ENCODE data around the gene KIRREL3.

Gene KIRREL3

DNA sequence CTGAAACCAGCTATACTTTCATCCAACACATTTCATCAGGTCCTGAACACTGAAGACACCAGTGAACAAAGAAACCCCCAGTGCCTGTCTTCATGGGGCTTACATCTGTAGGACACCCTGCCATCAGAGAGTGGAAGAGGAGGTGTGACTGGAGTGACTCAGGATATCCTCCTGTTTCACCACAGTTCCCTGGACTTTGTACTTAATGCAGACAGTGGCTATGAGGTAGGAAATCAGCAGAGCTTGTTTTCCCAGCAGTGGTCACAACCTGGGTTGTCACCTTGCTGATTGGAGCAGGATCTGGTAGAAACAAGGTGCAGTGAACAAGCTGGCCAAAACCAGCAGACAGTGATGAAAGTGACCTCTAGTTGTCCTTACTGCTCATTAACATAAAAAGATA lies 128.8 kb downstream of the KIRREL3 start:
- Histone ChIP-seq H3K9me3 (ENCODE audit: control insufficient read depth, insufficient read depth, low read length) (peaks cover 6% of the 10 kb centered on the region; the same call in 1 of the 2 replicates), H3K36me3 (ENCODE audit: control insufficient read depth, insufficient read depth, low read length) (no peaks in the 10 kb centered on the region), H3K27ac (ENCODE audit: low read depth, low read length) (no peak overlapping the region)

DNA sequence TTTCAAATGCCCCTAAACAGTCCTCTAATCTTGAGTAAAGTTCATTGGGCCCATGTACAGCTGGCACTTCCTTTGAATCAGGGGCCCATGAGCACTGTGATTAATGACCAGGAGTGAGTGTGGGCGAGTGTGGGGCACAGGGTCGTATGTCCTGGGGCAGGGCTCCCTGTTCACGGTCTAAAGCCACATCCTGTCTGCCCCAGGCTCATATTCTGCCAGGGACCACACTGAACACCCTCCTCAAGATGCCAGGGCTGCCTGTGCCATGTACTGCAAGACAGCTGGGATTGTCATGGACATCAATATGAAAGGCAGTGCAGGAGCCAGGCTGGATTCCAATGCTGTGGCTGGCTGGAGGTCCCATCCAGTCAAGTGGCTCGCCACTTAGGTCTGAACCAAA lies 130.5 kb downstream of the KIRREL3 start:
- H3K27me3 ChIP-seq (ENCODE audit: control insufficient read depth, insufficient read depth, low read length), result no peaks in the 10 kb centered on the region
- no peaks in the 10 kb centered on the region for H3K36me3 ChIP-seq (ENCODE audit: control insufficient read depth, insufficient read depth, low read length)
- H3K4me1 ChIP-seq (ENCODE audit: control insufficient read depth, insufficient read depth, low read length), result no peaks in the 10 kb centered on the region
- no peak overlapping the region for H3K27ac ChIP-seq (ENCODE audit: low read depth, low read length)
- no peak overlapping the region for H3K9ac ChIP-seq (ENCODE audit: low read depth, low read length)
- H3K4me3 ChIP-seq (ENCODE audit: low read depth, low read length), result no peak overlapping the region
- H3K9me3 ChIP-seq (ENCODE audit: control insufficient read depth, insufficient read depth, low read length), result peaks cover 6% of the 10 kb centered on the region; the same call in 1 of the 2 replicates

More for the DNA sequence above, 128.8 kb downstream of the KIRREL3 start:
- Histone ChIP-seq H3K4me3 (ENCODE audit: low read depth, low read length) (no peak overlapping the region), H3K4me1 (ENCODE audit: control insufficient read depth, insufficient read depth, low read length) (no peaks in the 10 kb centered on the region), H3K27me3 (ENCODE audit: control insufficient read depth, insufficient read depth, low read length) (no peaks in the 10 kb centered on the region), H3K9ac (ENCODE audit: low read depth, low read length) (no peak overlapping the region)

DNA sequence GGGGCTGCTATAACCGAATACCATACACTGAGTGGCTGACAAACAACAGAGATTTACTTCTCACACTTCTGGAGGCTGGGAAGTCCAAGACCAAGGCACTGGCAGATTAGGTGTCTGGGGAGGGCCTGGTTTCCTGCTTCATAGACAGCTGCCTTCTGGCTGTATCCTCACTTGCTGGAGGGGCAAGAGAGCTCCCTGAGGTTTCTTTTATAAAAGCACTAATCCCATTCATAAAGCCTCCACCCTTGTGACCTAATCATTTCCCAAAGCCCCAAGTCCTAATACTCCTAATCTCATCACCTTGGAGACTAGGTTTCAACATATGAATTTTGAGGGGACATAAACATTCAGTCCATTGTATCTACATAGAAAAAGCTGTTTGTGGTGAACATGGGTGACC lies 131.8 kb downstream of the KIRREL3 start:
- H3K27ac ChIP-seq (ENCODE audit: low read depth, low read length), result no peak overlapping the region
- H3K9me3 ChIP-seq (ENCODE audit: control insufficient read depth, insufficient read depth, low read length), result peaks cover 6% of the 10 kb centered on the region; the same call in 1 of the 2 replicates
- no peaks in the 10 kb centered on the region for H3K4me1 ChIP-seq (ENCODE audit: control insufficient read depth, insufficient read depth, low read length)

DNA sequence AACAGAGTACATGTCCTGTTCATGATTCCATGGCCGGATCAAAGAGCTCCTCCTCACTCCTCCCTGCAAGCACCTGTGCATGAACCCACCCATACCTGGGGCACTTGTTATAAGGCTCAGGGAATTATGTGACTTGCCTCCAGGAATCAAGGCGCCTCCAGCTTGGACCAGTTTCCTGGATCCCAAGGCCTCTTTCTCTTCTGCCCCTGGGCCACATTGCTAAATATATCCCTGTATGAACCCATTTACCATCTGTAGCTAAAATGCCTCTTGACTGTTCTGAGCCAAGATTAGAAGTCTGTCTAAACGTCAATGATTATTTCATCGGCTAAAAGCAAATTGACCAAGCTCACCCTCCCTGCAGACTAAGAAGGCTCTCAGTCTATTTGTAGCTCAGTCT lies 135.6 kb downstream of the KIRREL3 start:
- Histone ChIP-seq H3K4me3 (ENCODE audit: low read depth, low read length) (no peak overlapping the region), H3K4me1 (ENCODE audit: control insufficient read depth, insufficient read depth, low read length) (no peaks in the 10 kb centered on the region), H3K36me3 (ENCODE audit: control insufficient read depth, insufficient read depth, low read length) (no peaks in the 10 kb centered on the region), H3K9ac (ENCODE audit: low read depth, low read length) (no peak overlapping the region), H3K27ac (ENCODE audit: low read depth, low read length) (no peak overlapping the region), H3K9me3 (ENCODE audit: control insufficient read depth, insufficient read depth, low read length) (no peaks in the 10 kb centered on the region), H3K27me3 (ENCODE audit: control insufficient read depth, insufficient read depth, low read length) (no peaks in the 10 kb centered on the region)

More for the DNA sequence above, 131.8 kb downstream of the KIRREL3 start:
- Histone ChIP-seq H3K36me3 (ENCODE audit: control insufficient read depth, insufficient read depth, low read length) (no peaks in the 10 kb centered on the region), H3K27me3 (ENCODE audit: control insufficient read depth, insufficient read depth, low read length) (no peaks in the 10 kb centered on the region), H3K9ac (ENCODE audit: low read depth, low read length) (no peak overlapping the region), H3K4me3 (ENCODE audit: low read depth, low read length) (no peak overlapping the region)

DNA sequence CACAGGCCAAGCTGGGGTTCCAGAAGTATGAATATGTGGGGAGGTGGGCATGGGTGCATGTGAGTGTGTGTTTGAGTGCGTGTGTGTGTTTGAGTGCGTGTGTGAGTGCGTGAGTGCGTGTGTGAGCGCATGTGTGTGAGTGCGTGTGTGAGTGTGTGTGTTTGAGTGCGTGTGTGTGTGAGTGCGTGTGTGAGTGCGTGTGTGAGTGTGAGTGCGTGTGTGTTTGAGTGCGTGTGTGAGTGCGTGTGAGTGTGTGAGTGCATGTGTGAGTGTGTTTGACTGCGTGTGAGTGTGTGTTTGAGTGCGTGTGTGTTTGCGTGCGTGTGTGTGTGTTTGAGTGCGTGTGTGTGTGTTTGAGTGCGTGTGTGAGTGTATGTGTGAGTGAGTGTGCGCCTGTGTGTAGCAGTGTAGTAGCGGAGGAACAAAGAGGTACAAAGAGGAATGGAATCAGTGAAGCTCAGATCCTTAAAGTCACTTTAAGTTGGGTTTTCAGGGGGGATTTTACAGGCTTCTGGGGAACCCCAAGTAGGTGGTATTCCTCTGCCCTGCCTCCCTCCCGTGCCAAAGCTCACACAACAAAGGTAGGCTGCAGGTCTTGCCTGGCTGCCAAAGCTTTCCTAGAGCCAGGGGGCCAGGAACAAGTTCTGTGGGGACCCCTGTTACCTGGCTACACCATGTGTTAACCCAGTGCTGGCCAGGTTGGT lies 137.1 kb downstream of the KIRREL3 start:
- Histone ChIP-seq H3K27me3 (ENCODE audit: control insufficient read depth, insufficient read depth, low read length) (no peaks in the 10 kb centered on the region), H3K9ac (ENCODE audit: low read depth, low read length) (no peak overlapping the region), H3K4me3 (ENCODE audit: low read depth, low read length) (no peak overlapping the region), H3K4me1 (ENCODE audit: control insufficient read depth, insufficient read depth, low read length) (no peaks in the 10 kb centered on the region), H3K9me3 (ENCODE audit: control insufficient read depth, insufficient read depth, low read length) (no peaks in the 10 kb centered on the region), H3K36me3 (ENCODE audit: control insufficient read depth, insufficient read depth, low read length) (no peaks in the 10 kb centered on the region), H3K27ac (ENCODE audit: low read depth, low read length) (no peak overlapping the region)

DNA sequence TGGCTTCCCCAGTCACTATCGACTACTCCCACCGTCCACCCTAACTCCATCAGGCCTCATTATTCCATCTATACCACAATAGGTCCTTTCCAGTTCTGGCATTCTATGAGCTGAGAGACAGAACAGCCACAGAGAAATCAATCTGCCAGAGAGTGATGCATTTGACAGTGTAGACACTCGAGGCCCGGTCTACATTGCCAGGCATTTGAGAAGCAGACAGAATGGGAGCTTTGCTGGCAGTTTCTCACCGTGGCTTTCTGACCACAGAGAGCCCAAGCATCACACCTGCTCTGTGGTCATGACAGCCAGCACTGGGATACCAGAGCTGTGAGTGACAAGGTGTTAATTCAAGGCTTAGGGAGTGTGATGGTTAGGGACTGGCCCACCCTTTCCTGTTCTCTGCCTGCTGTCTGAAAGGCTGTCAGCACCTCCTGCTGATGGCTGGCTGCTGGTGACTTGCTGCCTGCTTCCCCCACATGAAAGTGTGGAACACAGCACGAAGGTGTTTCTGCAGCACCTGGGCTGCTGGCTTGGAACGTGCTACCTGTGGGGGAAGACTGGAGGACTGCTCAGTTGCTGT lies 137.8 kb downstream of the KIRREL3 start:
- H3K36me3 ChIP-seq (ENCODE audit: control insufficient read depth, insufficient read depth, low read length), result no peaks in the 10 kb centered on the region
- no peaks in the 10 kb centered on the region for H3K27me3 ChIP-seq (ENCODE audit: control insufficient read depth, insufficient read depth, low read length)
- H3K4me1 ChIP-seq (ENCODE audit: control insufficient read depth, insufficient read depth, low read length), result no peaks in the 10 kb centered on the region
- no peak overlapping the region for H3K4me3 ChIP-seq (ENCODE audit: low read depth, low read length)
- no peak overlapping the region for H3K9ac ChIP-seq (ENCODE audit: low read depth, low read length)
- H3K9me3 ChIP-seq (ENCODE audit: control insufficient read depth, insufficient read depth, low read length), result no peaks in the 10 kb centered on the region
- H3K27ac ChIP-seq (ENCODE audit: low read depth, low read length), result no peak overlapping the region

DNA sequence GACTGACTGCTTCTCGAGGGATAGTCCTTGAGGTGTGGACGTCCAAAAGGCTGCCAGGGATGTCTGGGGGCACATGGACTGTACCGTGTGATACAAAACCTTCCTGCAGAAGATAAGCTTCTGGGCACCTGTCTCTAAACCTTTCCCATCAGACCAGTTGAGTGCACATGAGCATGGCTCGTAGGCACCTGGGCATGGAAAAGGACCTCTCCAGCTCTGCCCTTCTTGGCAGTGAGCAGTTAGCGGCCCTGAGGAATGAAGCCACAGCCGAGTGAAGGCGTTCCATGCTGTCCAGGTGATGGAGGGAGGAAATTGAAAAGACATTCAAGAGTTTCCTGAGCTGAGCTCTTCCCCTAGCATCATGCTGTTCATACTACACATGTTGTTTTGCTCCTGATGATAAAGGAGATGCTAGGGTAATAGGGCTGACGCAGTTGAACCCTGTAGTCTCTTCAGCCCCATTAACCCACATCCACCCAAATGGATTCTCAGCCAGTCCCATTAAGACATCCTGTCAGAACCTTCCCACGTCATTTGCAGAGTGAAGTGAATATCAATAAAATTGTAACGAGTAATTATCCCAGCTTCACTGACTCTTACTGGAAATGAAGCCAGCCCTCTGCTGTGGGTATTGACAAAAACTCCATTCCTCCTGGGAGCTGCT lies 138.6 kb downstream of the KIRREL3 start:
- H3K9ac ChIP-seq (ENCODE audit: low read depth, low read length), result no peak overlapping the region
- no peaks in the 10 kb centered on the region for H3K36me3 ChIP-seq (ENCODE audit: control insufficient read depth, insufficient read depth, low read length)
- H3K27me3 ChIP-seq (ENCODE audit: control insufficient read depth, insufficient read depth, low read length), result no peaks in the 10 kb centered on the region
- H3K4me3 ChIP-seq (ENCODE audit: low read depth, low read length), result no peak overlapping the region
- no peak overlapping the region for H3K27ac ChIP-seq (ENCODE audit: low read depth, low read length)
- H3K9me3 ChIP-seq (ENCODE audit: control insufficient read depth, insufficient read depth, low read length), result no peaks in the 10 kb centered on the region
- H3K4me1 ChIP-seq (ENCODE audit: control insufficient read depth, insufficient read depth, low read length), result no peaks in the 10 kb centered on the region

DNA sequence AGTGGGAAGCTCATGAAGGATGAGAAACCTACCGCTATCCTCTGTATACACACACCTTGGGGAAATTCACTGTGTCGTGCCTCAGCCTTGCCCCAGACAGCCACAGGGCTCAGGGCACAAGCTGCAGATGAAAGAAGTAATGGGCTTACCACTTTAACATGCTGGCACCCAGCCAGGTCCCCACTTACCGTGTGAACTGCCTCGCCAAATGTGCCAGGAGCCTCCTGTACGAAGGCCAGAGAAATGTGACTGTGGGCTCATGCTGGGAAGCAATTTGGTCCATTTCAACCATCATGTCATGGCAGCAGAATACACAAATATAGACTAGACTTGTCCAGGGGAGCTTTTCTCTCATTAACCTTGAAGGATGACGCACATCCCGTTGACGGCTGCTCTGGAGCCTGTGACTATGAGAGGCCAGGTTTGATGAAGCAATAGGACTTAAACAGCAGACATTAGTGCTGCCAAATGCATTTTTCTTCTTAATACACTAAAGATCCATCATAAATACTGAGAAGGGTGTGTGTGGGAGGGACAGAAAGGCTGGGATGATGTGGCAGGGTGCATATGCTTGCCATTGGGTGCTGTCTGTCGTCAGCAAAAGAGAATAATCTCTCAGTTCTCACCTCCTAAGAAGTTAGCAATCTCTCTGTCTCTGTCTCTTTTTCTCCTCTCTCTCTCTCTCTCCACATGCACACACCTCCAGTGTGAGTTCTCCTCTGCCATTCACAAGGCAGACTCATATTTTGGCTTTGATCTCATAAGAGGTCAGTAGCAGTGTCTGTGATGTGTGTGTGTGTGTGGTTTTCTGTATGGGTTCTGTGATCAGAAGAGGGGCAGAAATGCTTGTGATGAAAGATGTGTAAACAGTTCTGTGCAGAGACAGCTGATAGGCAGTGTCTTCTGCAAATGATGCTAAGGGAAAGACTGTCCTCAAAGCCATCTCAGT lies 142.4 kb downstream of the KIRREL3 start:
- H3K36me3 ChIP-seq (ENCODE audit: control insufficient read depth, insufficient read depth, low read length), result no peaks in the 10 kb centered on the region
- no peaks in the 10 kb centered on the region for H3K27me3 ChIP-seq (ENCODE audit: control insufficient read depth, insufficient read depth, low read length)
- H3K9ac ChIP-seq (ENCODE audit: low read depth, low read length), result no peak overlapping the region
- H3K27ac ChIP-seq (ENCODE audit: low read depth, low read length), result no peak overlapping the region
- H3K4me1 ChIP-seq (ENCODE audit: control insufficient read depth, insufficient read depth, low read length), result no peaks in the 10 kb centered on the region
- H3K9me3 ChIP-seq (ENCODE audit: control insufficient read depth, insufficient read depth, low read length), result no peaks in the 10 kb centered on the region
- H3K4me3 ChIP-seq (ENCODE audit: low read depth, low read length), result no peak overlapping the region

DNA sequence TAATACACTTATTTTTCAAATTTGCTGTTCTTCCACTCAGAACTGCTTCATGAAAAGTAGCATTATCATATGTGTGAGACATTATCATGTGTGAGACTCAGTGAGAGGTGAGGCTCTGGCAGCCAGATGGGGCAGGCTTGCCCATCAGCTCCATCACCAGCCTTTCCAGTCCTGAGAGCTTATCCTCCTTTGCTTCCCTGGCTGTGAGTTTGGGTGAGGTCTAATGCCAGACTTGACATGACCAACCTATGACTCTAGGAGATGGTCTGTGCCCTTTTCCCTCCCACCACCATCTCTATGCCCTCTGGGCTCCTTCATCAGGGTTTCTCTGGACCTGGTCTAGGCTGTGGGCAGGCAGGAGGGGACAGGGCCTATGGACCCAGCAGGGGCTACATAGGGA lies 145.0 kb downstream of the KIRREL3 start:
- H3K36me3 ChIP-seq (ENCODE audit: control insufficient read depth, insufficient read depth, low read length), result no peaks in the 10 kb centered on the region
- H3K9me3 ChIP-seq (ENCODE audit: control insufficient read depth, insufficient read depth, low read length), result no peaks in the 10 kb centered on the region
- H3K27ac ChIP-seq (ENCODE audit: low read depth, low read length), result no peak overlapping the region
- H3K4me1 ChIP-seq (ENCODE audit: control insufficient read depth, insufficient read depth, low read length), result no peaks in the 10 kb centered on the region
- H3K4me3 ChIP-seq (ENCODE audit: low read depth, low read length), result no peak overlapping the region
- H3K27me3 ChIP-seq (ENCODE audit: control insufficient read depth, insufficient read depth, low read length), result no peaks in the 10 kb centered on the region
- H3K9ac ChIP-seq (ENCODE audit: low read depth, low read length), result no peak overlapping the region

DNA sequence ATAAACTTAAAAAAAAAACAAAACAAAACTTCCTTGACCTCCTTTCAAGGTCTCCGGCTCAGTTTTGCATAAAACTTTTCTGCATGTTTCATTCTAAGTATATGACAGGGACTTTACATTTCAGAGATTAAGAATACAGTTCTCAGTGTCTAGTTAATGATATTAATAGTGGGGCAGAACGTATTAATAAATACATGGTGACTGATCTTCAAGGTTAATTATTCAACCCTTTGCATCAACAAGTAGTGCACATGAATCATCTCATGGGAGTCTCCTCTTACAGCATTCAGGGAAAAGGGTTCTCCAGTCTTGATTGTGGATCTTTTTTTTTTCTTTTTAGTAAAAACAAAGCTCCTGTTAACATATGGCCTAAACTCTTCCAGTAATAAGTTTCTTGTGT lies 146.8 kb downstream of the KIRREL3 start:
- Histone ChIP-seq H3K4me3 (ENCODE audit: low read depth, low read length) (no peak overlapping the region), H3K36me3 (ENCODE audit: control insufficient read depth, insufficient read depth, low read length) (no peaks in the 10 kb centered on the region), H3K4me1 (ENCODE audit: control insufficient read depth, insufficient read depth, low read length) (no peaks in the 10 kb centered on the region), H3K9ac (ENCODE audit: low read depth, low read length) (no peak overlapping the region), H3K27me3 (ENCODE audit: control insufficient read depth, insufficient read depth, low read length) (no peaks in the 10 kb centered on the region), H3K9me3 (ENCODE audit: control insufficient read depth, insufficient read depth, low read length) (no peaks in the 10 kb centered on the region), H3K27ac (ENCODE audit: low read depth, low read length) (no peak overlapping the region)

Measured in HUES48 (cell line).